RWPE2 (cell line): ENCODE data around the gene GID4.

Source experiments
- ATAC-seq: fragments of 200-7000 bp; cut with Tn5 transposase; 3 replicates; pipeline ENCODE4 v1.9.1; 2021; ENCODE audit warnings: low read depth
- DNase-seq: peaks from one replicate; pipeline ENCODE4 v3.0.0-alpha.2; 2020; ENCODE audit warnings: low spot score
- H3K27ac ChIP-seq: fragments of 450-650 bp; 2 replicates; pipeline ENCODE4 v1.5.1; 2017; ENCODE audit warnings: mild to moderate bottlenecking; ENCODE audit not compliant: poor library complexity, severe bottlenecking
- H3K27me3 ChIP-seq: fragments of 250-450 bp; sonication (Bioruptor Pico); 2 replicates; pipeline ENCODE4 v1.5.1; 2021; ENCODE audit warnings: mild to moderate bottlenecking, moderate library complexity; ENCODE audit not compliant: insufficient read depth, poor library complexity, severe bottlenecking
- H3K36me3 ChIP-seq: fragments of 250-450 bp; sonication (Bioruptor Pico); 2 replicates; pipeline ENCODE4 v1.5.1; 2020; ENCODE audit warnings: low read depth, mild to moderate bottlenecking, moderate library complexity
- H3K4me1 ChIP-seq: fragments of 250-450 bp; sonication (Bioruptor Pico); 2 replicates; pipeline ENCODE4 v1.5.1; 2021; ENCODE audit warnings: mild to moderate bottlenecking, moderate library complexity; ENCODE audit not compliant: insufficient read depth, poor library complexity, severe bottlenecking
- H3K4me3 ChIP-seq: fragments of 250-450 bp; sonication (Bioruptor Pico); 2 replicates; pipeline ENCODE4 v1.5.1; 2021; ENCODE audit warnings: mild to moderate bottlenecking, moderate library complexity; ENCODE audit not compliant: severe bottlenecking
- H3K9me3 ChIP-seq: fragments of 250-450 bp; sonication (Bioruptor Pico); 2 replicates; pipeline ENCODE4 v1.5.1; 2021; ENCODE audit warnings: mild to moderate bottlenecking, moderate library complexity; ENCODE audit not compliant: severe bottlenecking
- CTCF ChIP-seq: fragments of 450-650 bp; IDR thresholded peaks from one replicate; pipeline ENCODE4 v1.5.1; 2017; ENCODE audit warnings: mild to moderate bottlenecking, moderate library complexity; ENCODE audit not compliant: poor library complexity, severe bottlenecking

GID4 gene

GRCh38 chr17:18039535-18040260 is 490 bp downstream of the GID4 start:
- peak overlapping the region; percentile 58 for H3K4me3 ChIP-seq
- no peak for TF ChIP-seq CTCF
- peaks cover 6% of the 10 kb centered on the region; the same call in 1 of the 2 replicates for H3K36me3 ChIP-seq
- peak overlapping the region; percentile 45 for H3K27ac ChIP-seq
- no peaks in the 10 kb centered on the region for H3K4me1 ChIP-seq
- ATAC-seq: peak; percentile 28
- H3K9me3 ChIP-seq: no peaks in the 10 kb centered on the region
- peak; percentile 72 for DNase-seq
- H3K27me3 ChIP-seq: no peaks in the 10 kb centered on the region

GRCh38 chr17:18040261-18040858 is 1.2 kb downstream of the GID4 start:
- no peaks in the 10 kb centered on the region for H3K9me3 ChIP-seq
- no peak for DNase-seq
- peak overlapping the region; percentile 58 for H3K4me3 ChIP-seq
- peak overlapping the region; percentile 45 for H3K27ac ChIP-seq
- no peak for ATAC-seq
- no peaks in the 10 kb centered on the region for H3K27me3 ChIP-seq
- no peak for TF ChIP-seq CTCF
- H3K4me1 ChIP-seq: no peaks in the 10 kb centered on the region
- H3K36me3 ChIP-seq: peaks cover 6% of the 10 kb centered on the region; the same call in 1 of the 2 replicates

- H3K4me1 ChIP-seq: no peaks in the 10 kb centered on the region
- DNase-seq (no peak), ATAC-seq (0 out of 3 replicates have a peak, but pooled peaks have one; percentile 3)
- no peaks in the 10 kb centered on the region for H3K27me3 ChIP-seq
- no peak for TF ChIP-seq CTCF
- no peak overlapping the region for H3K4me3 ChIP-seq
- H3K9me3 ChIP-seq: no peaks in the 10 kb centered on the region
- H3K36me3 ChIP-seq: peaks cover 10% of the 10 kb centered on the region
- H3K27ac ChIP-seq: no peak overlapping the region
Measured at GRCh38 chr17:18041776-18042175, 2.6 kb downstream of the GID4 start.

- no peak overlapping the region for H3K4me3 ChIP-seq
- H3K27me3 ChIP-seq: no peaks in the 10 kb centered on the region
- no peaks in the 10 kb centered on the region for H3K9me3 ChIP-seq
- ATAC-seq: no peak
- no peak for TF ChIP-seq CTCF
- no peak for DNase-seq
- H3K4me1 ChIP-seq: no peaks in the 10 kb centered on the region
- peaks cover 20% of the 10 kb centered on the region for H3K36me3 ChIP-seq
- no peak overlapping the region for H3K27ac ChIP-seq
Measured at GRCh38 chr17:18042983-18043382, 3.8 kb downstream of the GID4 start.

GRCh38 chr17:18043491-18043890 is 4.3 kb downstream of the GID4 start:
- no peaks in the 10 kb centered on the region for H3K27me3 ChIP-seq
- H3K36me3 ChIP-seq: peaks cover 20% of the 10 kb centered on the region
- no peak overlapping the region for H3K27ac ChIP-seq
- no peak for ATAC-seq
- TF ChIP-seq CTCF: peak; percentile 49
- H3K4me1 ChIP-seq: no peaks in the 10 kb centered on the region
- H3K9me3 ChIP-seq: no peaks in the 10 kb centered on the region
- no peak overlapping the region for H3K4me3 ChIP-seq
- no peak for DNase-seq
